NCI-H1436 (cell line): Measurements from ENCODE around the gene DENND10.
"Not testable (repeated sequence)": the region's sequence is repeated elsewhere in the genome, so short reads cannot be mapped to it uniquely, and the experiment has no call there.

Experiments used
- DNase-seq: peaks from one replicate; lab custom pipeline; 2025; lab: John Stamatoyannopoulos, UW

The DENND10 gene, protein sequence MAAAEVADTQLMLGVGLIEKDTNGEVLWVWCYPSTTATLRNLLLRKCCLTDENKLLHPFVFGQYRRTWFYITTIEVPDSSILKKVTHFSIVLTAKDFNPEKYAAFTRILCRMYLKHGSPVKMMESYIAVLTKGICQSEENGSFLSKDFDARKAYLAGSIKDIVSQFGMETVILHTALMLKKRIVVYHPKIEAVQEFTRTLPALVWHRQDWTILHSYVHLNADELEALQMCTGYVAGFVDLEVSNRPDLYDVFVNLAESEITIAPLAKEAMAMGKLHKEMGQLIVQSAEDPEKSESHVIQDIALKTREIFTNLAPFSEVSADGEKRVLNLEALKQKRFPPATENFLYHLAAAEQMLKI

GRCh38 chr10:119103903-119104653 is at the start of gene DENND10:
Gene DENND10, plus strand, starts transcription at chr10:119104113. Its CDS starts 30 bp downstream, at chr10:119104143.
- peak; percentile 84 for DNase-seq

- no peak for DNase-seq
Measured at GRCh38 chr10:119055472-119055871, 48.4 kb upstream of the DENND10 start.

DNA sequence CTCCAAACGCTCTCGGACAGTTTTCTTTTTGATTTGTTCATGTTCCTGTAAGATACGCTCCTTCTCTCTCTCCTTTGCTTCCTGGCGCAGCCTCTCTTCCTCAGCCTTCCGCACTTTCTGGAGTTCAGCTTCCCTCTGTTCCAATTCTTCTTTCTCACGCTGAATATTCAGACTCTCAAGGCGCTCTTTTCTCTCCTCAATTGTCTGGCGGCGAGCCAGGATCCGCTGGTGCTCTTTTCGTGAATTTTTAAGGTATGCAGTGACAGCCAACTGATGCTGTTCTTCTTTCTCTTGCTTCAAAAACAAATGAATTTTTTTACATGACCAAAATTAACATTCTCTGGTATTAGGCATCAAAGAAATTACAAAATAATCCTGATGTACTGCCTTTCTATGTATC is 45.9 kb upstream of the DENND10 start:
- no peak for DNase-seq

DNA sequence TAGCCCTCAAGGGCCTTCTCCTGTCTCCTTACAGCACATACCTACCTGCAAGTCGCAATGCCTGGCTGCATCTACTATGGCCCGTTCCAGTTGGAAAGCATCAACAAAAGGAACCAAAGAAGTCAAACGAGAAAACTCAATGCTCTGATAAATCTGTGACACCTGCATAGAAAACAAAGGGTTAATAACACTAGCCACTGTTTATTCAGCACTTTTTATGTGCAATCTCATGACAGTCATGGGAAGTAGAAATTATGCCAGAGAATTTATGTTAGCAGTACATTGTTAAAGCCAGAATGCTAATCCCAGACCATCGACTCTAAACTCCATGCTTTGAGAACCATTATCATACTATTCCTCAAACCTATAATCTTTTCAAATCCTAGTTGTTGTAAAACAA is 44.4 kb upstream of the DENND10 start:
- no peak for DNase-seq

DNA sequence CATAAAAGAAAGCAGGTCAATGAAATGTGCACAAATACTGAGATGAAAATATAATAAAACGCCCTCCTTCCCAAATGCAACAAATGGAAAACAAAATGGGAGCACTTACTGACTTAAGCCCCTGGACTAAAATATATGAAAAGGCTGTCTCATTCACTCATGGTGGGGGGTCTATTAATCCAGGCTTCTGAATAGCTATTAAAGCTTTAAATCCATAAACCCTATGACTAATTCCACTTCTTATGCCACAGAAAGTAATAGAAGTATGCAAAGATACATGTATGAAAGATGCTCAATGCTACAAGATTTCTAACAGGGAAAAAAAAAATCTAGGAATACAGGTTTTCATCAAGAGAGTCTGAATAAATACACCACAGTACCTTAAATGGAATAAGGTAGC is 43.8 kb upstream of the DENND10 start:
- no peak for DNase-seq

GRCh38 chr10:119061352-119061751 is 42.6 kb upstream of the DENND10 start:
- no peak for DNase-seq

DNA sequence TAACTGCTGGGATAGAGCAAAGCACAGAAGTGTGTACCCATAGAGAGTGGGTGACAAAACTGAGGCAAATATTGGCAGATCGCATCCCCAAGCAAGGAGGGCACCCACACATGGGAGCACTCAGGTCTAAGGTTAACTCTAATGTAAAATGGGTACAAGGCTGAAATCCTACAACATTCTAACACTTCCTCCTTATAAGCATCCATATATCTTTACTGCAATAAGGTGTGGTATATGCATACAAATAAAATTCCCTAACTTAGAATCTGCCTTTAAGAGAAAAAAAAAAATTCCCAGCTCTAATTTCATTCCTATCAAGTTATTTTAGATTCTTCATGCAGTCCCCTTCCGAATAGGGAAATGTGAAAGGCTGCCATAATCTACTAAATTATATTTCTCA is 42.0 kb upstream of the DENND10 start:
- DNase-seq, result no peak

- DNase-seq, result no peak
Measured at GRCh38 chr10:119070395-119071165, 33.3 kb upstream of the DENND10 start.

- DNase-seq, result no peak
Measured at GRCh38 chr10:119073584-119073983, 30.3 kb upstream of the DENND10 start.

DNA sequence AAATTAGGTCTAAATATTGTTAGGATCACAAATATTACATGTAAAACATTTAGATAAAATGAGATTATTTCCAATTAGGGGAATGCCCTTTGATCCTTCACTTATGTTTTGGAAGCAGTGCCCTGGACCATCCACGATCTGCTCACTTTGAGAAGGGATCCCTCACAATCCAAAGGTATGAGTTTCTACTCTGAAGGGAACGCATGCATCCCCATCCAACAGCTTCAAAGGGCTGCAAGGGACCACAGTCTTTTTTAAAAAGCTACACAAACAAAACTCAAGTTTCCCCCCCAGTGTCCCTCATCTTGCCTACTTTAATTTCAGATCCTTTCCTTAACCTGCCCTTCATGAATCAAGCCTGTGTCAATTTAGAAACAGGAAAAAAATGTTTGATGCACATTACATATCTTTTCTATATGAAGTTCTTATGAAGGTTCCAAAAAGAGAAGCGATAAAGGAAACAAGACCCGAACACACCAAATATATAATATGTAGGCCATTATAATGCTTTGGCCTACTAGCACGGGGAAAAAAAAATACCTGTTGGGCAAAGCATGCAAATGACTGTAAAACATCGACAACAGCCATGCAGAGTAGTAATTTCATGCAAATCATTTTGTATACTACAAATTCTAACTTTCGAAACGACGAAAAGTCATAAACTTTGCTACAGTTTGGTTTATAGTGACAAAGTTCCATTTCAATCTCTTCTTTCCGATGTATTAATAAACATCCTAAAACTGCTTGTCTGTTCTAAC is 25.3 kb upstream of the DENND10 start:
- no peak for DNase-seq

- peak; percentile 71 for DNase-seq
Measured at GRCh38 chr10:119079599-119080520, 24.1 kb upstream of the DENND10 start.

DNA sequence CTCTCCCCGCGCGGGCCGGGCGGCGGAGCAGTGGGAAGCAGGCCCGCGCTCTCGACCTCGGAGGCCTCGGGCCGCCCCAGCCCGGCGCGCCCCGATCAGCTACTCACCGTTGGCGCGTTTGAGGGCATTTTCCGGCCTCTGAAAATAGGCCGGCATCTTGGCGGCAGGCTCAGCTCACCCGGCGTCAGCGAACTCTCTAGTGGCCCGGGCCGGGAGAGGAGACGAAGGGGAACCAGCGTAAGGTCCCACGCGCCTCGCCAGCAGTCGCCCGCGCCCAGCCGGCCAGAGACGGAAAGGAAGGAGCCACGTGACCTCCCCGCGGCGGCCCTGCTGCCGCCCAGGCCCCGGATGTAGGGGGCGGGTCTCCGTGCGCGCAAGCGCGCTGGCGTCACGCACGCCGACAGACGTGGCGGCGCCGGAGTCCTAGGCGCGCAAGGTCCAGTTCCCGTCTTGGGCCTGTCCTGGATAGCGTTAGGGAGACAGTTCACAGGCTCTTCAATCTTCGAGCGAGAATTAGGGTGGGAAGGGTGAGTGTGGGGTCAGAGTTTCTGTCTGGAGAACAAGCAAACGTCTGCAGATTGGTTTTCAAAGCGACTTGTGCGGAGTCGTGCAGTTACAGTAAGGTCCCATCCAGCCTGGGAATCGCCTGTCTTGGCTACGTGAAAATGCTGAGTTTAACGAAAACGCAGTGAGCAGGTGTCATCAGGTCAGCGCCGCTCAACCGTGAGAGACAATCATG is 23.2 kb upstream of the DENND10 start, which contains the start of gene EIF3A:
TSS of gene EIF3A (minus strand) at position 297 of the 739 bp plus-strand sequence. CDS start at position 156, 141 bp downstream.
- peak; percentile 93 for DNase-seq

DNA sequence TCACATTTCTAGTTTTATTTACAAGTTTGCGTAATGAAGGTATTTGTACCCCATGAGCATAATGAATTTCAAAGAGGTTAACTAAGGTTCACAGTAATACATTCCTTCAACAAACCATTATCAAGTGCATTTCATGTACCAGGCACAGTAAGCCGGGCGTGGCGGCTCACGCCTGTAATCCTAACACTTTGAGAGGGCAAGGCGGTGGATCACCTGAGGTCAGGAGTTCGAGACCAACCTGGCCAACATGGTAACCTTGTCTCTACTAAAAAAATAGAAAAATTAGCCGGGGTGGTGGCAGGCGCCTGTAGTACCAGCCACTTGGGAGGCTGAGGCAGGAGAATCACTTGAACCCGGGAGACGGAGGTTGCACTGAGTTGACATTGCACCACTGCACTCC is 19.0 kb upstream of the DENND10 start:
- no peak for DNase-seq

GRCh38 chr10:119087271-119087882 is 16.5 kb upstream of the DENND10 start:
- DNase-seq, result peak; percentile 9

GRCh38 chr10:119090026-119090795 is 13.7 kb upstream of the DENND10 start:
- DNase-seq, result no peak

DNA sequence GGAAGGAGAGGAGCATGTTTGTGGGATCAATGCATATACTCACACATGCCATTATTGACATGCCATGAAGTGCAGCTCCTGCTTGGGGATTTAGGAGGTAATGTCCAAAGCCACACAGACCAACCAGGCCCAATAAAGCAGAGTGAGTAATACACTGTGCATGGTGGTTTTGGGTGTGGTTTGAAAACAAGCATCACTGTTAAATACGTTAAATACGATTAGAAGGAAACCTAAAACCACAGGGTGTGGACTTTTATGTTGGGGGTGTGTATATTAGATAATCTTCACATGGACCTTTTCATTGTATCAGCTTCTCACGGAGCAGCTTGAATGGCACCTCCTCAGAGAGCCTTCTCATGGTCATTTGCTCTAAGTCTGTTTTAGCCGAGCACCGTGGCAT is 12.9 kb upstream of the DENND10 start:
- DNase-seq, result no peak

DNA sequence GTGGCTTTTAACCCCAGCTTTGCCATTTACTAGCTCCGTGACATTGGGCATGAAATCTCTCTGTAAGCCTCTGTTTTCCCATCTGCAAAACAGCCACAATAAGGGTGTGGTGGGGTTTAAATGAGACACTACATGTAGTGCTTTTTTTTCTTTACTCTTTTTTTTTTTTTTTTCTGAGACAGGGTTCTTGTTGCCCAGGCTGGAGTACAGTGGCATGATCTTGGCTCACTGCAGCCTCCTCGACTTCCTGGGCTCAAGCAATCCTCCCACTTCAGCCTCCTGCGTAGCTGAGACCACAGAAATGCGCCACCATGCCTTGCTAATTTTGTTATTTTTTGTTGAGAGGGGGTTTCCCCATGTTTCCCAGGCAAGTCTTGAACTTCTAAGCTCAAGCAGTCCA is 8.3 kb upstream of the DENND10 start:
- DNase-seq, result no peak

GRCh38 chr10:119096641-119097415 is 7.1 kb upstream of the DENND10 start:
- not testable (repeated sequence) for DNase-seq
